GM19438 (cell line): ENCODE measurements around the gene NINL.

Source experiments
- ATAC-seq: cut with Tn5 transposase; IDR thresholded peaks from one replicate; pipeline ENCODE4 v1.9.1; 2021; ENCODE audit warnings: low read depth; ENCODE audit not compliant: unreplicated experiment

Gene NINL

GRCh38 chr20:25469558-25469957, 115.8 kb downstream of the NINL start:
- no peak for ATAC-seq

GRCh38 chr20:25468126-25469075, 116.9 kb downstream of the NINL start:
- ATAC-seq = no peak

GRCh38 chr20:25467441-25467840, 117.9 kb downstream of the NINL start:
- ATAC-seq = no peak

GRCh38 chr20:25466846-25467245, 118.5 kb downstream of the NINL start:
- no peak for ATAC-seq

GRCh38 chr20:25465243-25466135, 119.8 kb downstream of the NINL start:
- no peak for ATAC-seq

- no peak for ATAC-seq
Measured at GRCh38 chr20:25464501-25465242, 120.7 kb downstream of the NINL start.

- ATAC-seq = no peak
Measured at GRCh38 chr20:25461786-25462545, 123.4 kb downstream of the NINL start.

GRCh38 chr20:25461281-25461650, 124.1 kb downstream of the NINL start:
- ATAC-seq = no peak

- no peak for ATAC-seq
Measured at GRCh38 chr20:25460566-25461280, 124.6 kb downstream of the NINL start.

- no peak for ATAC-seq
Measured at GRCh38 chr20:25459916-25460535, 125.3 kb downstream of the NINL start.

- ATAC-seq = no peak
Measured at GRCh38 chr20:25459111-25459830, 126.1 kb downstream of the NINL start.

- no peak for ATAC-seq
Measured at GRCh38 chr20:25457886-25458680, 127.2 kb downstream of the NINL start.

- ATAC-seq = no peak
Measured at GRCh38 chr20:25454153-25454900, 131.0 kb downstream of the NINL start.

GRCh38 chr20:25453035-25453810, 132.1 kb downstream of the NINL start:
- no peak for ATAC-seq

- ATAC-seq = no peak
Measured at GRCh38 chr20:25452333-25452732, 133.0 kb downstream of the NINL start.

GRCh38 chr20:25447671-25448070, 137.7 kb downstream of the NINL start:
- ATAC-seq = no peak
